GM19023 (cell line): ENCODE data around the gene PRICKLE2.

Experiments used
- ATAC-seq: cut with Tn5 transposase; IDR thresholded peaks from one replicate; pipeline ENCODE4 v1.9.1; 2021; ENCODE audit warnings: mild to moderate bottlenecking, moderate library complexity; ENCODE audit not compliant: unreplicated experiment

PRICKLE2 gene

DNA sequence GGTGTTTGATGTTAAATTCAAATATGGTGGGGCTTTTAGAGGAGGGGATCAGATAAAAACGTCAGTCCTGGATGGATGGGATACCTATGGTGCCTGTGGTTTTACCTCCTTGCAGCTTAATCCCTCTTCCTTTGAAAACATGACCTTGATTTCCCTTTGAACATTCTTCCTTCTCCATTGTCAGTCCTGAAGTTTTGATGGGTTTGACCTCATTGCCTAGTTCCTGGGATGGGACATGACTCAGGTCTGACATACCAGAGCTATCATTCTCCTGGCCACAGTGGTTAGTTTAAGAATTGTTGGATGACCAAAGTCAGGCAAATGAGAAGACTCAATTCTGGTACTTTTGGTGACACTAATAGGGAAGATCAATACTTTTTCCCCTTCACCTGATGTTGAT lies 87.2 kb downstream of the PRICKLE2 start:
- ATAC-seq = no peak

DNA sequence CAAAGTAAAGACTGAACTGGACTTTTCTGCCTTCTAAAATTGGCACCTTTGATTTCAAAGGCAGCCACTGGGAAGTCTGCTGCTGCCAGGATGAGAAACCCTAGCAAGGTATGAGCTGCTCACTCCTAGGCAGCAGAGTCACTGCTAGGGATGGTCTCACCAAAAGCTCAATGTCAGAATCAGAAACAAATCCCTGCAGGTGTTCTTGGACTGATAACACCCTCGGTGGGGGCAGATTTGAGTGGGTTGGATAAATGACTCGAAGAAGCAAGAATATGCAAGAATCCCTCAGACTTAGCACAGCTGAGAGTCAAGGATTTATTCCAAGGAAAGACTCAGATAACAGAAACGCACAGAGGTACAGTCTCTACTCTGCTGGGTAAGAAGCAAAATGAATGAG lies 90.4 kb downstream of the PRICKLE2 start:
- no peak for ATAC-seq

DNA sequence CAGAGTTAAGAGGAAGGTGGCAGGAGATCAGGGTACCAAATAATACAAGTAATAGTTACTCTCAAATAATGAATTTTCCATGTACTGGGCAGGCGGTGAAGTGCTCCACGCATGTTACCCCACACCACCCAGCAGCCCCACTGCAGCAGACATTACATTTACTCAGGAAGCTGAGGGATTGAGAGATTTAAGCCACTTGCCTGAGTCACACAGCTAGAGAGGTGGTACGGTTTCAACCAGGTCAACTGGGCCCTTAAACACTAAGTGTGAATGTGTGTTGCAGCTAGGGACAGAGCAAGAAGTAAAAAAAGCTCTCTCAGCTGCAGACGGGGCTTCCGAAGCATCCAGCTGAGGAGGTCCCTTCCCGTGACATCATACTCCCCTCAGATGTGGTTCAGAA lies 91.3 kb downstream of the PRICKLE2 start:
- no peak for ATAC-seq

DNA sequence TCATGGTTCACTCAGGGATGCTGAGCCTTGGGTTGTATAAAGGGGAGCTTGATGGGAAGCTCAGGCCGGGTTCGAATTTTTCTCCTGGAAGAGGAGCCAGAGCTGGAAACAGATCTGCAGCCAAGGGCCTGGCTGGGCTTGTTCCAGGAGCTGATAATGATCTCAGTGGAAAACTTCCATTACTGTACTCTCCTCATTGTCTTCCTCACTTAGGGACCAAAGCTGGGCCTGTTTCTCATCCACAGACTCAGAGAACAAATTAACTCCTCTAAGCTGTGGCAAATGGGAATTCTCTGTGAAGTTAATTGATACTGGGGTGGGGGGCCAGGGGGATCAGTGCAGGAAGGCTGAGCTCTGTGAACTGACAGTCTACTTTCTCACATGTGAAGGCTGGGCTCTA lies 92.0 kb downstream of the PRICKLE2 start:
- no peak for ATAC-seq

DNA sequence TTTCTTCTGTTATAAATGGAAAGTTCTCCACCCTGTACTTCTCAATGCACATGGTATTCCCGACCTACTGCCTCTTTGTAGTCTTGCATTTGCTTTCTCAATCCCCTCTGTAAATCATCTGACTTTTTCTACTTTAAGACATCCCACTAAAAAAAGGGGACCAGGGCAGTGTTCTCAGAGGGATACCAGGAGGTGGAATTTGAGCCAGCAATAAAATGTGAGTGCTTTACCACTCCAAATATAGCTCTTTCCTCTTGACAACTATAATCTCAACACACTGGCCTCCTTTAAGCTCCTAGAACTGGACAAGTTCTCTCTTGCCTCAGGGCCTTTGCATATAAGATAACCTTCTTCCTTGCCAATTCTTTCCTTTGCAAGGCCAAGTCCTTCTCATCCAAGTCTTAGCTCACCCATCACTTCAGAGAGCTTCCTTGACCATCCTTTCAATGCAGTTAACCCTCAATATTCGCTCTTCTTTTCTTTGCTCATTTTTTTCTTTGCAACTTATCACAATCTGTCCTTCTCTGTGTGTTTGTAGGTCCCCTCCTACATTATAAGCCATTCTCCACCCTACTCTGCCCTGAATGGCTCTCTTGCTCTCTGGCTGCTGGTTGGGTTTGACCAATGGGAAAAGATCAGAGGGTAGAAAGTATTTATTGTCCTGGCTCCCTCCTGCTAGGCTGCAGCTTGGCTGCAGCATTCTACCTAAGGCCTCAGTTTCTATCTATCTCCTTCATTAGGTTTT lies 93.4 kb downstream of the PRICKLE2 start:
- no peak for ATAC-seq

DNA sequence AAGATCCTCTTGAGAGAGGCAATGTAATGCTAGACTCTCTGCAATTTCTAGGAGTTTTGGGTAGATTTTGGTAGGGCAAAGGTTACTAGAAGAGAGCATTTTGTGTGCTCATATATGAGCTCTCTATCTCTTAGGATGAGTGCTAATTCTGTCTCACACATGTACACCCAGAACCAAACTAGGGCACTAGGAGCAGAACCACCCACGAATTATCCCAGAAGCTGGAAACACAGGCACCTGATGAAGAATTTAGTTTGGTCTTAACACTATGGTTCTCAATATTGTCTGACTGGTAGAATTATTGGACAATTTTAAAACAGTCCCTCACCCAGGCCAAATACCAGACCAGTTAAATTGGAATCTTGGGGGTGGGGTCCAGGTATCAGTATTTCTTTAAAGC lies 94.8 kb downstream of the PRICKLE2 start:
- no peak for ATAC-seq

DNA sequence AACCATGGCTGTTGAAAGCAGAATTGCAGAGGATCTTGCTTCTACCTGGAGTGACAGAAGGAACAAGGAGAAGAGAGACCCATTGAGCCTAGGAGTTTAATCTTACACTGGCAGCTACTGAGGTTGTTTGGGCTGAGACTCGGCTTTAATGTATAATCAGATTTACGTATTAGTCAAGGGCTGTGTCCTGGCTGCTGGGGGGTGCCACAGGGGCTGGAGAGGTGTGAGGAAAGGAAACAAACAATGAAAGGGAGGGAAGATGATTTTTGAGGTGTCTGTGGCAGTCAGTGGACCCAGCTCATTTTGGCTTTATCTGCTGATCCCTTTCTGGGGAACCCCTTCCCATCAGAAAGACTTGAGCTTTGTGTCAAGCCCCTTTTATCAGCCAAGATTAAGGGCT lies 95.7 kb downstream of the PRICKLE2 start:
- no peak for ATAC-seq

DNA sequence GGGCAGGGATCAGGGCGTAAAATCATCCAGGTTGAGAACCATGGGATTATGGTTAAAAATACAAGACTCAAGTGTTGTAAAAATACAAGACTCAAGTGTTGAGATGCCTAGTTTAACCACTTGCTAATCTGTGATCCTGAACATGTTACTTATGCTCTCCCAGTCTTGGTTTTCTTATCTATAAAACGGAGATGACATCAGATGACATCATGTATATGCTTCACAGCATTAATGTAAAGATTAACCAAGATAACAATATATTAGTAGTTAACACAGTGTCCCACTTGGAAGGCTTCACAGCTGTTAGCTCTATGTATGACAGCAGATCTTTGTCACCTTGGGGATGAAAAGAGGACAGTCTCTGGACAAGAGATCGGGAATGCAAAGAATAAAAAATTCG lies 96.2 kb downstream of the PRICKLE2 start:
- ATAC-seq = no peak

DNA sequence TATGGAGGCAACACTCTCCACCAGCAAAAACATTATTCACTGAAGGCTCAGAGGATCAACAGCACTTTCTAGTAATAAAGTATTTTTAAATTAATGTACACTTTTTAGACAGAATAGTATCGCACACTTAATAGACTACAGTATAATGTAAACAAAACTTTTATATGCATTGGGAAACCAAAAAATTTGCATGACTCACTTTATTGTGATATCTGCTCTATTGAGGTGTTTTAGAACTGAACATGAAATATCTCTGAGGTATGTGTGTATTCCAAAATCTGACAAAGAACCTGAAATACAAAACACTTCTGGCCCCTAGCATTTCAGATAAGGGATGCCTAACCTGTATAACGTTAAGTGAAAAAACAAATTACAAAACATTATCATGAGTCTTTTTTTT lies 99.7 kb downstream of the PRICKLE2 start:
- no peak for ATAC-seq

DNA sequence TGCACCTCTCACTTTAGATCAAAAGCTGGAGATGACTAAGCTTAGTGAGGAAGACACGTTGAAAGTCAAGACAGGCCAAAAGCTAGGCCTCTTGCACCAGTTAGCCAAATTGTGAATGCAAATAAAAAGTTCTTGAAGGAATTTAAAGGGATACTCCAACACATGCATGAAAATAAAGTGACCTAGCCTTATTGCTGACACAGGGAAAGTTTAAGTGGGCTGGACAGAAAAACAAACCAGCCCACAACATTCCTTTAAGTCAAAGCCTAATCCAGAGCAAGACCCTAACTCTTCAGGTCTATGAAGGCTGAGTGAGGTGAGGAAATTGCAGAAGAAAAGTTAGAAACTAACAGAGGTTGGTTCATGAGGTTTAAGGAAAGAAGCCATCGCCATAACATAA lies 101.3 kb downstream of the PRICKLE2 start:
- no peak for ATAC-seq

DNA sequence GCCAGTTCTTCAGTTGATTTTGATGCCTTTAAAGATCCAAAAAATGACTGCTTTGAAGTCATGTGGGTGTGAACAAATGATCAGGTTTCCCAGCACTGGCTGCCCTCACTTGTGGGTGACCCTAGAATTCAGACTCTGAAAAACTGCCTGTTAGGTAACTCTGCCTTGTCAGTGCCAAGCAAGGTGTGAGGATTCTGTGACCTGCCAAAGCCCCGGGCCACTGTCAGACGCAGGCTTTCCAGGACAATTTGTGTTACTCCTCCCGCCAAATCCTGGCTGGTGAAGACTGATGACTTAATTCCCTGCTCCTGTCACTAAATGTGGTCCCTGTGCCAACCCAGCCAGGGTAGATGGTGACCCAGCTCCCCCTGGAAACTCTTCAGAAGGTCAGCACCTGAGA lies 102.8 kb downstream of the PRICKLE2 start:
- ATAC-seq = no peak

DNA sequence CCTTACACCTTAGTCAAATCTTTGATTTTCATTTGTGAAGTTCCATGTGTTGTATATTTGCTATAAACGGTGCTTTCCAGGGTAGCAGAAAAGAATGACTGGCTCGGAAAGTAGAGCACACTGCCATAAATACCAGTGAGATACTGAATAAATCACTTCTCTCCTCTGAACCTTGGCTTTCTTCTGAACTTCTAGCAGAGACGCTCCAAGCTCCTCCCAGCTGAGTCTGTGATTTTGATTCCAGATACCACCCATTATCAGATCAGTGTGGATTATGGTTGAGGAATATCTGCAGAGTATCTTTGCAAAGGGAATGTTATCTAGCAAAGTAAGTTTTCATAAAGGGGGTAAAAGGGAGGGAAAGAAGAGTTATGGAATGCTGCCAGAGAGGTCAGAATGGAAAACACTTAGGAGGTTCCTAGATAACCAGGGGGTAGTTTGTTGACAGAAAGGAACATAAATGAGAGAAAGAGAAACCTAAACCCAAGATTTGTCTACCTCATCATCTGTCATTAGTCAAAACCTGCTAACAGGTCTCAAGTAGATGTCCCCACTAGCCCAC lies 103.4 kb downstream of the PRICKLE2 start:
- no peak for ATAC-seq

DNA sequence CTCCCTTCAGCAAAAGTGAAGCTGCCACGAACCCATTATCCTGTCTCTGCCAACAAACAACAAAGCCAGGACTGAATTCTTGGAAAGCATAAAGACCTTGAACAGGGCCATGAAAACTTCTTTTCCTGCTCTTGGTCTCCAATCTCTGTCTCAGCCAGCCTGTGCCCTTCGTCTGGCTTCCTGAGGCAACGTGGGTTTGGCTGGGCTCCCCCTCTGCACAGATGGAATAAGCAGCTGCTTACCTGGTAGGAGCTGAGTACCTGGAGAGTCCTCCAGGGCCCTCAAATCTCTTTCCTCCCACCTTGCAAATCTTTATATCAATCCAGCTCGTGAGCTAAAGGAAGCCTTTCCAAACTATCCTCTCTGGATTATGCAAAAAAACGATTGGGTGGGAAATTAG lies 104.4 kb downstream of the PRICKLE2 start:
- ATAC-seq = no peak

DNA sequence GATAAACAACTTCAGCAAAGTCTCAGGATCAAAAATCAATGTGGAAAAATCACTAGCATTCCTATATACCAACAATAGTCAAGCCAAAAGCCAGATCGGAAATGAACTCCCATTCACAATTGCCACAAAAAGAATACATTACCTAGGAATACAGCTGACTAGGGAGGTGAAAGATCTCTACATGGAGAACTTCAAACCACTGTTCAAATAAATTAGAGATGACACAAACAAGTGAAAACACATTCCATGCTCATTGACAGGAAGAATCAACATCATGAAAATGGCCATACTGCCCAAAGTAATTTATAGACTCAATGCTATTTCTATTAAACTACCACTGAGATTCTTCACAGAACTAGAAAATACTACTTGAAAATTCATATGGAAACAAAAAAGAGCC lies 107.8 kb downstream of the PRICKLE2 start:
- ATAC-seq = no peak

DNA sequence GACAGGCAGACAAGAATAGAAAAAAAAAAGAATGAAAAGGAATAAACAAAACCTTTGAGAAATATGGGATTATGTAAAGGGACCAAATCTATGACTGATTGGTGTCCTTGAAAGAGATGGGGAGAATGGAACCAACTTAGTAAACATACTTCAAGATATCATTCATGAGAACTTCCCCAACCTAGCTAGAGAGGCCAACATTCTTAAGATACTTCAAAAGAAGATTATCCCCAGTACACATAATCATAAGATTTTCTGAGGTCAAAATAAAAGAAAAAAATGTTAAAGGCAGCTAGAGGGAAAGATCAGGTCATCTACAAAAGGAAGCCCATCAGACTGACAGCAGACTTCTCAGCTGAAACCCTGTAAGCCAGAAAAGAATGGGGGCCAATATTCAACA lies 110.6 kb downstream of the PRICKLE2 start:
- ATAC-seq = no peak

DNA sequence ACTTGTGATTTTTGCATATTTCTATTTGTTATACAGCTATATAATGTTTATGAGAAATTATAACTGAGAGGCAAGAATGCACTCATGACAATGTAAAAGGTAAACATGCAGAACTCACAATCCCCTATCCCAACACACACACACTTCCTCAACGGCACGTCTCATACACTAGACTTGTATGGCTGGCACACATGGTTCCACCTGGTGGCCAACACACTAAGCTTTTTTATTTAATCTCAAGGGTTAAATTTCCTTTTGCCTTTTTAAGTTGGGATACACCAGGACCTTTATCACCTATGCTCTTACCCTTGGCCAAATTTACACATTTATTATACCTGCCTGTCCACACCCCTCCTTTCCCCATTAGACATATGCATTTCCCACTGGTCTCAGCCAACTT lies 113.4 kb downstream of the PRICKLE2 start:
- ATAC-seq = no peak

DNA sequence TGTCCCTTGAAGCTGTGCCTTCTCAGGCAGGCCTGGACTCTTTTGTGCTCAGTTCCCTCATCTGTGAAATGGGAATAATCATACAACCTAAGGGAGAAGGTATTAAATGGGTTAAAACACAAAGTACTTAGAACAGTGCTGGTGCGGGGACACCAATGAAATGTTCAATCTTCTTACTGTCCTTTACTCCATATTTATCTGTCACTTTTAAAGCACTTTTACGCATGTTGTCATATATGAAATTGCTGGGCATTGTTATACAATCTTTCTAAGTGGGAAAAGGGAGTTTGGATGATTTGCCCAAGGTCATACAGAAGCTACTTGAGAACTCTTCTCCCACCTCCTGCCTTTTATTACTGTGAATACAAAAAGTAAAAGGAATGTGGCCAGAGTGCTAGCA lies 114.2 kb downstream of the PRICKLE2 start:
- ATAC-seq = no peak

DNA sequence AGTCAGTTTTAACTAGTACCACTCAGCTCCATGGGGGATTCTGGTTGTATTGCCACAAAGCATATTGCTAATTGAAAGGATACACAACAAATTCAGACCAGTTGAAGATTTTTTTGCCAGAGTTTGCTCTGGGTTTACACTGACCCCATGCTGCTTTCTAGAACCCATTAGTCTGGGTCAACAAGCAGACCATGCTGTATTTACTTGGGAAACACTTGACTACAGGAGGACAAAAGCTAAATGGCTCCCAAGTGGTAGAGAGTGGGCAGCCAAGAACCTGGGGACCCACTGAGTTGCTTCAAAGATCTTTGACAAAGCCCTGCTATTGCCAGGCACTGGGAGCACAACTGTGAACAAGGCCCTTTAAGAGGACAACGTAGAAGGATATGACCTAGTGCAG lies 115.2 kb downstream of the PRICKLE2 start:
- no peak for ATAC-seq

DNA sequence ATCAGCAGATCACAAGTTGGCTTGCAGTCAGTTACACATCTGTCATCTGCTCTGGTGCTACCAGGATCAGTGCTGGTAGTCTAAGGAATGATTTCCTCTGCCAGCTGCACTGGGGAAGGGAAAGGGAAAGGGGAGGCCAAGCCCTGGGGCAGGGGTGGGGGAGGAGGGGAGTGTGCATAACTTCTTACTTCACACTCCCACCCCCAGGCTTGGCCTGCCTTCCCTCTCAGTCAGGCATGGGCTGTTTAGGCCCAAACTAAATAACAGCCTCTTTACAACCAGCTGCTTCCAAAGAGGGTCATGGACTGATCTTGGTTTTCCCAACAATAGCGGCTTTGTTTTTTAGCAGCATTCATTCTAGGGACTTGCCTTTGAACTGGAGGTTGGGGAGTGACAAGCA lies 115.8 kb downstream of the PRICKLE2 start:
- no peak for ATAC-seq

DNA sequence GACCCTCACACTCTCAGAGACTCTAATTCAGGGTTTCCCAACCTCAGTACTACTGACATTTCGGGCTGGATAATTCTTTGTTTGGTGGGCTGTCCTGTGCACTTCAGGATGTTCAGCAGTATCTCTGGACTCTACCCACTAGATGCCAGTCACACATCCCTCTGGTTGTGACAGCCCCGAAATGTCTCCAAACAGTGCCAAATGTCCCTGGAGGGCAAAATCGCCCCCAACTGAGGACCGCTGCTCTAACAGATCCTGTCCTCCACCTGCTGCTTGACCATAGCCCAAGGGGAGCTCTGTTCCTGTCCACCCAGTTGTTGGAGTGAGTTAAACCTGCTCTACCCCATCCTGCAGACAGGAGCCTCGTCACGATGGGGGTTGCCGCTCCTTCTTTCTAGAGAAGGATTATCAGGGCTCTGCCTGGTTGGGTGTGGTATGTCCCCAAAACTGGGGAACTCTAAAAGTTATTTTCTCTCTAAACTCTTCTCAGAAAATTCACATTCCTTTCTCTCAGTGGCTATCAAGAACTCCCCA lies 116.4 kb downstream of the PRICKLE2 start:
- ATAC-seq = no peak

DNA sequence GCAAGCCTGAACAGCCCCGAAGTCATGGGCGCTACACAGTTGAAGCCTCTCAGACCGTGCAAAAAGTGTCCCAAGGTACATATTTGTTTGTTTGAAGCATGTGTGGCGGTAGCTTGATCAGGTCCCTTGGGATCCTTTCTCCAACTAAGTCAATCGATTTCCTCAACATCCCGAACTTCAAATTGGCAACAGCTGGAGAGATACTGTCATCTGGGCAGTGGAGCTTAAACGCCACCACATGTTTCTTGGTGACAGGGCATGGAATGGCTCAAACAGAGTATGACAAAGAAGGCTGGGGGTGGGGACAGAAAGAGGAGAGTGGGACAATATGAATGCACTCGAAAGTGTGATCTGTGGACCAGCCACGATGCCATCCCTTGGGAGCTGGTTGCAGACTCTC lies 117.0 kb downstream of the PRICKLE2 start:
- no peak for ATAC-seq

DNA sequence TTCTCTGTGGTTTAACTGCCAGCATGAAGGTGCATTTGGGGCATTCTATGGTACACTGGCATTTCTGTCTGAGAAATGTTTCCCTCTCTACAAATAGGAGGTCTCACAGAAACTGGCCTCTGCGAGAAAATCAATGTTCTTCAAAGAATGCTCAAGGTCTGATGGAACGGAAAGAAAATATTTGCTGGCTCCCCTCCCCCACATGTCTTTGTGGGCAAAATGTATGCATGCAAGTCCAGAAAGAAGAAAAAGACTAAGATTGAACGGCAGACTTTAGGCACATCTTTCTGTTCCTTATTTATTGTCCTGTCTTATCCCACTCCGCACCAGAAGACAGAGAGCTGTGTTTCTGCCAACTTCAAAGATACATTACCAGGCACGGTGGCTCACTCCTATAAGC lies 118.1 kb downstream of the PRICKLE2 start:
- no peak for ATAC-seq

DNA sequence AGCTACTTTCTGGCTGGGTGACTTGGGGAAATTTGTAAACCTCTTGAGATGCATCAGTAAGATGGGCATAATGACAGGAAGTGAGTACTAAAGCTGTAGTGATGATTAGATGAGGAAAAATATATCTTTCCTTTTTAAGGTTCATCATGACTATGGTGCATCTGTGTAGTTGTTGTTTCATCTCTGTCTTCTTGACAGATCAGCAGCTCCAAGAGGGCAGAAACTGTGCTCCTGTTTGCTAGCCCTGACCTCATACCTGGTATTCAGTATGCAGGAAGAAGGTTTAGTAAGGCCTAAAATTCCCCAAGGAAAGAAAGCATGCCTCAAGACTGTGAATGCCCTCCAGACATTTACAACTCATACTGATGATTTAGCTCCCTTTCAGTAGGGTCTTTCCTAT lies 119.5 kb downstream of the PRICKLE2 start:
- no peak for ATAC-seq
